Neural progenitor cell (in vitro differentiated cells): ENCODE measurements around the gene HEG1.

Experiments used
- EZH2 ChIP-seq: fragments of 200-600 bp; sonication (generic); IDR thresholded peaks from 2 replicates; pipeline ENCODE4 v1.6.1; 2017; ENCODE audit warnings: antibody characterized with exemption, mild to moderate bottlenecking, moderate library complexity
- EZH2phosphoT487 ChIP-seq: fragments of 200-600 bp; sonication (generic); IDR thresholded peaks from 2 replicates; pipeline ENCODE4 v1.6.1; 2017; ENCODE audit warnings: antibody characterized with exemption
- TF ChIP-seq, protein P1 (sequence below): fragments of 200-600 bp; sonication (generic); IDR thresholded peaks from 2 replicates; pipeline ENCODE4 v1.5.1; 2017; ENCODE audit warnings: antibody characterized with exemption, mild to moderate bottlenecking

- TF ChIP-seq, protein P1, sequence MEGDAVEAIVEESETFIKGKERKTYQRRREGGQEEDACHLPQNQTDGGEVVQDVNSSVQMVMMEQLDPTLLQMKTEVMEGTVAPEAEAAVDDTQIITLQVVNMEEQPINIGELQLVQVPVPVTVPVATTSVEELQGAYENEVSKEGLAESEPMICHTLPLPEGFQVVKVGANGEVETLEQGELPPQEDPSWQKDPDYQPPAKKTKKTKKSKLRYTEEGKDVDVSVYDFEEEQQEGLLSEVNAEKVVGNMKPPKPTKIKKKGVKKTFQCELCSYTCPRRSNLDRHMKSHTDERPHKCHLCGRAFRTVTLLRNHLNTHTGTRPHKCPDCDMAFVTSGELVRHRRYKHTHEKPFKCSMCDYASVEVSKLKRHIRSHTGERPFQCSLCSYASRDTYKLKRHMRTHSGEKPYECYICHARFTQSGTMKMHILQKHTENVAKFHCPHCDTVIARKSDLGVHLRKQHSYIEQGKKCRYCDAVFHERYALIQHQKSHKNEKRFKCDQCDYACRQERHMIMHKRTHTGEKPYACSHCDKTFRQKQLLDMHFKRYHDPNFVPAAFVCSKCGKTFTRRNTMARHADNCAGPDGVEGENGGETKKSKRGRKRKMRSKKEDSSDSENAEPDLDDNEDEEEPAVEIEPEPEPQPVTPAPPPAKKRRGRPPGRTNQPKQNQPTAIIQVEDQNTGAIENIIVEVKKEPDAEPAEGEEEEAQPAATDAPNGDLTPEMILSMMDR, result no peak
- TF ChIP-seq EZH2 (no peak), EZH2phosphoT487 (no peak)
Measured at GRCh38 chr3:124999897-125000435, 55.8 kb downstream of the HEG1 start.
